ENCODE results near the gene GLRX3. TPM values are rescaled to one million over a fixed set of nuclear protein-coding genes. Genes with fewer than 3 reads are reported as not detected.
"Not testable (repeated sequence)": the region's sequence is repeated elsewhere in the genome, so short reads cannot be mapped to it uniquely, and the experiment has no call there.

GLRX3 gene
- total and polyA plus RNA-seq, 3 experiments from 2014 or later, result 78.6 to 169 (median 155) TPM

DNA sequence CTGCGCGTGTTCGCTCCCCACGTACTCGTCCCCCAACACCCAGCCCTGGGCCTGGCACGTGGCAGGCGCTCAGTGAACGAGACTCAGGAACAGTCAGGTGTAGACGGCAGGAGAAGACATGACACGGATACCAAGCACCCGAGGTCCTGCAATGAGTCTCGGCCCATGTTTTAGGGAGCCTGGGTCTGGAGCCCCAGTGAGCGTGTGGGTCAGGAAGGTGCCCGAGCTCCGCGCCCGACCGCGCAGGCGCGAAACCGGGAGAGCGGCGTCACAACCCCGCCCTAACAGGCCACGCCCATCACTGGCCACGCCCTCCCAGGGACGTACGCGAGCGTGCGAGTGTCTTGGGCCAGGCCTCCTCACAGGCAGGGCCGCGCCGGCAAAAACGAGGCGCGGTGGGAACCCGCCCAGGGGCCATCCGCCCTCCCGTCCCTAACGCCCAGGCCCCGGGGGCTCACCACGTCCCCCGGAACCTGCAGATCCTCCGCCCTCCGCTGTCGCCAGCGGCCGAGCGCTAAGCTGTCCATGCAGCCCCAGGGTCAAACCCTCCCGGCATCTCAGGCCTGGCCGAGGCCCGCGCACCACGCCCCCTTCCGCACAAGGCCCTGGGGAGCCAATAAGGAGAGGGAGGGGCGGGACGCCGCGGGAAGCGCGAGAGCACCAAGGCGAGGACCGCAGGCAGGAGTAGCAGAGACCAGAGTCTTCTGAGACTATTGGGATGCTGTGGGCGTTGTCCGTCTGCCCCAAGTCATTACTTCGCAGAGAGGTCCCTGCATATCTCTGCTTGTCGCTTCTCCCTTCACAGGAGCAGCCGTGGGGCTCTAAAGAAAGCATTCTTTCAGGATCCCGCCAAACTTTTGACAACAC, 25.7 kb upstream of the GLRX3 start, which contains the start of gene C10orf143:
C10orf143 (minus strand) TSS at position 585 of the 867 bp plus-strand sequence; CDS start at position 527, 58 bp downstream.
- CTCF ChIA-PET, result interaction anchor here (0.9 to 3.3 kb wide), 19 partner anchors 11 to 1899 kb away, joined by 3 to 65 read pairs (median 5); partner anchors contain the start of genes GLRX3 and MGMT
- peaks cover 23% of the 10 kb centered on the region for H3K4me1 ChIP-seq (ENCODE audit: insufficient read depth, low read length)
- peak within 1 kb of the TSS; percentile 95 to 99 (median 98) for H3K27ac Mint-ChIP-seq
- H3K36me3 ChIP-seq (ENCODE audit: insufficient read depth, low read length), result no peaks in the 10 kb centered on the region
- H3K27me3 ChIP-seq (ENCODE audit: insufficient read depth, low read length, poor library complexity, severe bottlenecking), result no peaks in the 10 kb centered on the region
- H3K9me3 Mint-ChIP-seq, result peaks cover 0 to 2% (median 0%) of the 10 kb centered on the region in 5 donors
- H3K4me3 ChIP-seq (ENCODE audit: low read length), result peak within 1 kb of the TSS; percentile 85
- DNase-seq, result peak; percentile 97 to 100 (median 98)
- H3K4me1 Mint-ChIP-seq, result peaks cover 52 to 62% (median 60%) of the 10 kb centered on the region in 3 donors
- peaks cover 0 to 27% (median 0%) of the 10 kb centered on the region in 3 donors for H3K36me3 Mint-ChIP-seq
- no peaks in the 10 kb centered on the region for H3K9me3 ChIP-seq (ENCODE audit: low read length)
- POLR2A ChIA-PET, result interaction anchor here (0.6 to 2.9 kb wide), 5 partner anchors 16 to 643 kb away, joined by 3 to 69 read pairs (median 4); partner anchors contain the start of genes GLRX3 and MGMT
- H3K4me3 Mint-ChIP-seq, result peak within 1 kb of the TSS; percentile 95 to 100 (median 99)
- no peaks in the 10 kb centered on the region for H3K27me3 Mint-ChIP-seq
- H3K27ac ChIP-seq (ENCODE audit: low read depth, low read length), result peak within 1 kb of the TSS; percentile 87

GRCh38 chr10:130111113-130111851, 24.9 kb upstream of the GLRX3 start:
- Mint-ChIP-seq H3K36me3 (peaks cover 0 to 22% (median 0%) of the 10 kb centered on the region in 3 donors), H3K4me1 (peaks cover 50 to 59% (median 56%) of the 10 kb centered on the region in 3 donors), H3K9me3 (peaks cover 0 to 2% (median 1%) of the 10 kb centered on the region in 5 donors), H3K4me3 (peak overlapping the region; percentile 95 to 100 (median 99)), H3K27me3 (no peaks in the 10 kb centered on the region), H3K27ac (peak overlapping the region; percentile 95 to 99 (median 98))
- Histone ChIP-seq H3K4me1 (ENCODE audit: insufficient read depth, low read length) (peaks cover 23% of the 10 kb centered on the region), H3K36me3 (ENCODE audit: insufficient read depth, low read length) (no peaks in the 10 kb centered on the region), H3K27ac (ENCODE audit: low read depth, low read length) (peak overlapping the region; percentile 87), H3K27me3 (ENCODE audit: insufficient read depth, low read length, poor library complexity, severe bottlenecking) (no peaks in the 10 kb centered on the region), H3K4me3 (ENCODE audit: low read length) (peak overlapping the region; percentile 85), H3K9me3 (ENCODE audit: low read length) (no peaks in the 10 kb centered on the region)
- ChIA-PET CTCF (interaction anchor here (0.9 to 3.3 kb wide), 11 partner anchors 10 to 1899 kb away, joined by 3 to 65 read pairs (median 5); partner anchors contain the start of gene GLRX3), POLR2A (interaction anchor here (0.5 to 2.9 kb wide), 5 partner anchors 16 to 645 kb away, joined by 4 to 69 read pairs (median 5); partner anchors contain the start of genes GLRX3 and MGMT)
- DNase-seq, result peak; percentile 92 to 97 (median 97)

- H3K4me3 Mint-ChIP-seq, result peak overlapping the region; percentile 95 to 100 (median 99)
- no peaks in the 10 kb centered on the region for H3K27me3 Mint-ChIP-seq
- Histone ChIP-seq H3K27ac (ENCODE audit: low read depth, low read length) (peak overlapping the region; percentile 87), H3K36me3 (ENCODE audit: insufficient read depth, low read length) (no peaks in the 10 kb centered on the region), H3K9me3 (ENCODE audit: low read length) (no peaks in the 10 kb centered on the region), H3K4me1 (ENCODE audit: insufficient read depth, low read length) (peaks cover 23% of the 10 kb centered on the region), H3K27me3 (ENCODE audit: insufficient read depth, low read length, poor library complexity, severe bottlenecking) (no peaks in the 10 kb centered on the region), H3K4me3 (ENCODE audit: low read length) (peak overlapping the region; percentile 85)
- peaks cover 0 to 17% (median 0%) of the 10 kb centered on the region in 3 donors for H3K36me3 Mint-ChIP-seq
- ChIA-PET POLR2A (interaction anchor here (1.1 to 2.9 kb wide), 2 partner anchors 25 to 645 kb away, joined by 5 to 69 read pairs; partner anchors contain the start of genes GLRX3 and MGMT), CTCF (interaction anchor here (1.1 to 3.3 kb wide), 6 partner anchors 16 to 1900 kb away, joined by 3 to 65 read pairs (median 12); partner anchors contain the start of gene GLRX3)
- peaks cover 46 to 54% (median 51%) of the 10 kb centered on the region in 3 donors for H3K4me1 Mint-ChIP-seq
- DNase-seq, result no peak
- H3K27ac Mint-ChIP-seq, result peak overlapping the region; percentile 95 to 99 (median 98)
- H3K9me3 Mint-ChIP-seq, result peaks cover 0 to 4% (median 2%) of the 10 kb centered on the region in 5 donors
Measured at GRCh38 chr10:130111852-130112180, 24.4 kb upstream of the GLRX3 start.

GRCh38 chr10:130112821-130113220, 23.4 kb upstream of the GLRX3 start:
- H3K4me3 Mint-ChIP-seq, result peak overlapping the region in 3 of 7 donors; percentile 16 to 99 (median 98)
- H3K4me3 ChIP-seq (ENCODE audit: low read length), result no peak overlapping the region
- ChIA-PET POLR2A (no interaction called here), CTCF (interaction anchor here (1.7 kb wide), 1 partner anchor 15 kb away, joined by 6 read pairs; no protein-coding TSS in a partner anchor)
- peaks cover 2 to 9% (median 7%) of the 10 kb centered on the region in 5 donors for H3K9me3 Mint-ChIP-seq
- H3K4me1 ChIP-seq (ENCODE audit: insufficient read depth, low read length), result peaks cover 23% of the 10 kb centered on the region
- no peak overlapping the region for H3K27ac ChIP-seq (ENCODE audit: low read depth, low read length)
- DNase-seq, result no peak
- H3K27me3 Mint-ChIP-seq, result no peaks in the 10 kb centered on the region
- H3K36me3 ChIP-seq (ENCODE audit: insufficient read depth, low read length), result no peaks in the 10 kb centered on the region
- H3K36me3 Mint-ChIP-seq, result peaks cover 0 to 17% (median 0%) of the 10 kb centered on the region in 3 donors
- no peaks in the 10 kb centered on the region for H3K27me3 ChIP-seq (ENCODE audit: insufficient read depth, low read length, poor library complexity, severe bottlenecking)
- H3K27ac Mint-ChIP-seq, result peak overlapping the region in 3 of 8 donors; percentile 4 to 45 (median 8)
- H3K9me3 ChIP-seq (ENCODE audit: low read length), result no peaks in the 10 kb centered on the region
- peaks cover 39 to 44% (median 41%) of the 10 kb centered on the region in 3 donors for H3K4me1 Mint-ChIP-seq

DNA sequence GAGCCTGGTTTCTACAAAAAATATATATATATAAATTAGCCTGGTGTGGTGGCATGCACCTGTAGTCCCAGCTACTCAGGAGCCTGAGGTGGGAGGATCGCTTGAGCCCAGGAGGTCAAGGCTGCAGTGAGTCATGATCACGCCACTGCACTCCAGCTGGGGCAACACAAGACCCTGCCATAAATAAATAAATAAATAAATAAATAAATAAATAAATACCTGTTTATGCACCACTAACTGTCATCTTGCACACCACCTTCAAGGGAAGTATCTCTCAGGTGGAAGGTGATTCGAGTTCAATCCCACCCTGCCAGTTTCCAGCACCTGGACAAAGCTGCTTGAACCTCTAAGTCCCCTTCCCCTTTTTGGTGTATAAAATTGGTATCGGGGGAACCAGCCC, 19.2 kb upstream of the GLRX3 start:
- H3K4me1 Mint-ChIP-seq, result peaks cover 8 to 11% (median 11%) of the 10 kb centered on the region in 3 donors
- H3K36me3 ChIP-seq (ENCODE audit: insufficient read depth, low read length); H3K9me3 ChIP-seq (ENCODE audit: low read length); H3K4me1 ChIP-seq (ENCODE audit: insufficient read depth, low read length); H3K4me3 ChIP-seq (ENCODE audit: low read length); H3K4me3 Mint-ChIP-seq; H3K27ac Mint-ChIP-seq; H3K36me3 Mint-ChIP-seq; POLR2A ChIA-PET; H3K27ac ChIP-seq (ENCODE audit: low read depth, low read length); H3K27me3 ChIP-seq (ENCODE audit: insufficient read depth, low read length, poor library complexity, severe bottlenecking); H3K27me3 Mint-ChIP-seq; DNase-seq: not testable (repeated sequence)
- H3K9me3 Mint-ChIP-seq, result peaks cover 2 to 11% (median 9%) of the 10 kb centered on the region in 5 donors
- CTCF ChIA-PET, result interaction anchor here (1.1 to 2.9 kb wide), 2 partner anchors 11 to 23 kb away, joined by 3 to 19 read pairs; no protein-coding TSS in a partner anchor

- H3K27me3 Mint-ChIP-seq; H3K4me3 ChIP-seq (ENCODE audit: low read length); H3K36me3 ChIP-seq (ENCODE audit: insufficient read depth, low read length); DNase-seq; POLR2A ChIA-PET; H3K9me3 ChIP-seq (ENCODE audit: low read length); H3K36me3 Mint-ChIP-seq; H3K27ac Mint-ChIP-seq; H3K4me3 Mint-ChIP-seq; H3K27me3 ChIP-seq (ENCODE audit: insufficient read depth, low read length, poor library complexity, severe bottlenecking); H3K4me1 ChIP-seq (ENCODE audit: insufficient read depth, low read length); H3K27ac ChIP-seq (ENCODE audit: low read depth, low read length); H3K4me1 Mint-ChIP-seq: not testable (repeated sequence)
- CTCF ChIA-PET, result interaction anchor here (2.9 kb wide), 1 partner anchor 11 kb away, joined by 19 read pairs; no protein-coding TSS in a partner anchor
- peaks cover 2 to 11% (median 9%) of the 10 kb centered on the region in 5 donors for H3K9me3 Mint-ChIP-seq
Measured at GRCh38 chr10:130117535-130117934, 18.7 kb upstream of the GLRX3 start.

DNA sequence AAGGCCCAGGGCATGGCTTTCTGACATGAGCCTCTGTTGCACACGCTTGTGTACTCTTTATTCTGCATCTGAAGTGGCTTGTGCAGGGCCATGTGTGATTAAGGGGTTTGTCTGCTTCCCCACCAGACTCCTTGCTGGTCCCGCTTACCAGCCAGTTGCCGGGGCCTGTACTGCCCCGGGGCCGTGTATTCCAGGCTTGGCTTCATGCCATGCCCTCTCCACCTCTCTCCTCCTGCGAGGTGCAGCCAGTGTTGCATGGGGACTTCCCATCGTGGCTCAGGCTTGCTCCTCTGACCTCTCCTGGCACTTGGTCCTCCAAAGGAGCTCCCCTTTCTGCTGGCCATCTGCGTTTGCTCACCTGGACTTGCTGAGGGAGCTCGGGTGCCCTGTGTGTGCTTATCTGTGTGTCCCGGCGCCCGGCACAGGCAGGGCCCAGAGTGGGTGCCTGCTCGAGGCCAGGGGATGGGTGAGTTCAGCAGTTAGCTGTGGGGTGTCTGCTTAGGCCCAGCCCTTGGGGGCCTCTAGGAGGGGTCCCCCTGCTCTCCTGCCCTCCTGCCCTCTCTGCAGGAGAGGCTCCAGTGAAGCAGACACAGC, 14.6 kb upstream of the GLRX3 start:
- ChIA-PET POLR2A (no interaction called here), CTCF (interaction anchor here (1.0 to 1.3 kb wide), 2 partner anchors 10 to 12 kb away, joined by 4 read pairs; partner anchors contain the start of gene C10orf143)
- H3K4me3 Mint-ChIP-seq, result no peak overlapping the region
- H3K36me3 ChIP-seq (ENCODE audit: insufficient read depth, low read length), result no peaks in the 10 kb centered on the region
- no peaks in the 10 kb centered on the region for H3K9me3 ChIP-seq (ENCODE audit: low read length)
- H3K36me3 Mint-ChIP-seq, result no peaks in the 10 kb centered on the region
- H3K9me3 Mint-ChIP-seq, result peaks cover 0 to 11% (median 9%) of the 10 kb centered on the region in 5 donors
- H3K4me3 ChIP-seq (ENCODE audit: low read length), result no peak overlapping the region
- H3K27me3 Mint-ChIP-seq, result peaks cover 0 to 17% of the 10 kb centered on the region in 2 donors
- H3K27ac ChIP-seq (ENCODE audit: low read depth, low read length), result no peak overlapping the region
- no peak for DNase-seq
- no peaks in the 10 kb centered on the region for H3K4me1 Mint-ChIP-seq
- H3K4me1 ChIP-seq (ENCODE audit: insufficient read depth, low read length), result no peaks in the 10 kb centered on the region
- peak overlapping the region in 1 of 8 donors; percentile 63 for H3K27ac Mint-ChIP-seq
- H3K27me3 ChIP-seq (ENCODE audit: insufficient read depth, low read length, poor library complexity, severe bottlenecking), result no peaks in the 10 kb centered on the region

Measured in CD8-positive, alpha-beta memory T cell (primary cell).